ACC112 (cell line): Measurements from ENCODE around the gene LRIT1.

Experiments used
- H2AFZ ChIP-seq: fragments of 200-600 bp; sonication (generic); one replicate; pipeline ENCODE4 v1.6.0; 2017; ENCODE audit warnings: antibody characterized with exemption, low read length; ENCODE audit not compliant: unreplicated experiment
- H3K27ac ChIP-seq: fragments of 200-600 bp; sonication (generic); 2 replicates; pipeline ENCODE4 v1.5.1; 2014; ENCODE audit warnings: low read depth, mild to moderate bottlenecking, antibody characterized with exemption, low read length, moderate library complexity
- H3K27me3 ChIP-seq: fragments of 200-600 bp; sonication (generic); 2 replicates; pipeline ENCODE4 v1.6.1; 2014; ENCODE audit warnings: mild to moderate bottlenecking, antibody characterized with exemption, low read length, moderate library complexity, mixed read lengths; ENCODE audit not compliant: insufficient read depth
- H3K36me3 ChIP-seq: fragments of 200-600 bp; sonication (generic); 2 replicates; pipeline ENCODE4 v1.6.1; 2016; ENCODE audit warnings: mild to moderate bottlenecking, antibody characterized with exemption, low read length, moderate library complexity, mixed read lengths; ENCODE audit not compliant: insufficient read depth
- H3K4me1 ChIP-seq: fragments of 200-600 bp; sonication (generic); one replicate; pipeline ENCODE4 v1.6.1; 2016; ENCODE audit warnings: low read length, mixed read lengths; ENCODE audit not compliant: insufficient read depth, unreplicated experiment, control insufficient read depth
- H3K4me3 ChIP-seq: fragments of 200-600 bp; sonication (generic); 2 replicates; pipeline ENCODE4 v1.5.1; 2014; ENCODE audit warnings: mild to moderate bottlenecking, low read depth, low read length
- H3K79me2 ChIP-seq: fragments of 200-600 bp; sonication (generic); one replicate; pipeline ENCODE4 v1.6.0; 2016; ENCODE audit warnings: low read length; ENCODE audit not compliant: control insufficient read depth, unreplicated experiment, insufficient read depth

LRIT1 gene

GRCh38 chr10:84248794-84249193 lies 7.4 kb upstream of the LRIT1 start:
- Histone ChIP-seq H2AFZ (no peak overlapping the region), H3K27me3 (peaks cover 87% of the 10 kb centered on the region), H3K4me1 (no peaks in the 10 kb centered on the region)

GRCh38 chr10:84247496-84247895 lies 6.2 kb upstream of the LRIT1 start:
- Histone ChIP-seq H3K27me3 (peaks cover 86% of the 10 kb centered on the region), H2AFZ (no peak overlapping the region), H3K79me2 (no peaks in the 10 kb centered on the region), H3K4me1 (no peaks in the 10 kb centered on the region), H3K4me3 (no peak overlapping the region), H3K27ac (no peak overlapping the region), H3K36me3 (no peaks in the 10 kb centered on the region)

More at GRCh38 chr10:84248794-84249193, 7.4 kb upstream of the LRIT1 start:
- H3K79me2 ChIP-seq, result no peaks in the 10 kb centered on the region
- H3K36me3 ChIP-seq, result no peaks in the 10 kb centered on the region
- H3K27ac ChIP-seq, result no peak overlapping the region
- no peak overlapping the region for H3K4me3 ChIP-seq

- Histone ChIP-seq H3K79me2 (no peaks in the 10 kb centered on the region), H3K27ac (no peak within 1 kb of the TSS), H3K4me1 (no peaks in the 10 kb centered on the region), H3K27me3 (peaks cover 86% of the 10 kb centered on the region), H3K36me3 (no peaks in the 10 kb centered on the region), H2AFZ (no peak within 1 kb of the TSS), H3K4me3 (no peak within 1 kb of the TSS)
Observed at GRCh38 chr10:84244651-84245270, 3.4 kb upstream of the LRIT1 start, which contains the start of gene RGR. Gene RGR, plus strand, starts transcription at chr10:84245053. Its CDS starts 38 bp downstream, at chr10:84245091.

- Histone ChIP-seq H3K4me3 (no peak overlapping the region), H3K4me1 (no peaks in the 10 kb centered on the region), H3K79me2 (no peaks in the 10 kb centered on the region), H3K27me3 (peaks cover 91% of the 10 kb centered on the region), H2AFZ (no peak overlapping the region), H3K27ac (no peak overlapping the region), H3K36me3 (no peaks in the 10 kb centered on the region)
Observed at GRCh38 chr10:84243759-84244158, 2.4 kb upstream of the LRIT1 start.

GRCh38 chr10:84238909-84239308 lies 2.4 kb downstream of the LRIT1 start:
- Histone ChIP-seq H3K27me3 (peaks cover 75% of the 10 kb centered on the region), H2AFZ (no peak overlapping the region), H3K79me2 (no peaks in the 10 kb centered on the region), H3K27ac (no peak overlapping the region), H3K4me3 (no peak overlapping the region), H3K4me1 (no peaks in the 10 kb centered on the region), H3K36me3 (no peaks in the 10 kb centered on the region)

- Histone ChIP-seq H3K36me3 (no peaks in the 10 kb centered on the region), H2AFZ (no peak overlapping the region), H3K4me1 (no peaks in the 10 kb centered on the region), H3K4me3 (no peak overlapping the region), H3K27ac (no peak overlapping the region), H3K27me3 (peaks cover 68% of the 10 kb centered on the region), H3K79me2 (no peaks in the 10 kb centered on the region)
Observed at GRCh38 chr10:84237199-84238051, 3.9 kb downstream of the LRIT1 start.

- Histone ChIP-seq H3K79me2 (no peaks in the 10 kb centered on the region), H3K4me1 (no peaks in the 10 kb centered on the region), H3K4me3 (no peak overlapping the region), H3K27ac (no peak overlapping the region), H3K36me3 (no peaks in the 10 kb centered on the region), H3K27me3 (peaks cover 73% of the 10 kb centered on the region), H2AFZ (no peak overlapping the region)
Observed at GRCh38 chr10:84236807-84237198, 4.5 kb downstream of the LRIT1 start.

GRCh38 chr10:84235096-84235495 lies 6.2 kb downstream of the LRIT1 start:
- no peaks in the 10 kb centered on the region for H3K36me3 ChIP-seq
- no peaks in the 10 kb centered on the region for H3K4me1 ChIP-seq
- H3K27me3 ChIP-seq, result peaks cover 73% of the 10 kb centered on the region
- H3K27ac ChIP-seq, result no peak overlapping the region
- no peak overlapping the region for H3K4me3 ChIP-seq
- H2AFZ ChIP-seq, result no peak overlapping the region
- H3K79me2 ChIP-seq, result no peaks in the 10 kb centered on the region

- H3K27me3 ChIP-seq, result peaks cover 73% of the 10 kb centered on the region
- H3K4me3 ChIP-seq, result no peak overlapping the region
Observed at GRCh38 chr10:84234479-84234878, 6.9 kb downstream of the LRIT1 start.

GRCh38 chr10:84233940-84234339 lies 7.4 kb downstream of the LRIT1 start:
- Histone ChIP-seq H3K36me3 (no peaks in the 10 kb centered on the region), H3K27me3 (peaks cover 73% of the 10 kb centered on the region), H3K4me1 (no peaks in the 10 kb centered on the region), H3K27ac (no peak overlapping the region), H3K4me3 (no peak overlapping the region), H3K79me2 (no peaks in the 10 kb centered on the region), H2AFZ (no peak overlapping the region)

More at GRCh38 chr10:84234479-84234878, 6.9 kb downstream of the LRIT1 start:
- Histone ChIP-seq H3K4me1 (no peaks in the 10 kb centered on the region), H2AFZ (no peak overlapping the region), H3K36me3 (no peaks in the 10 kb centered on the region), H3K79me2 (no peaks in the 10 kb centered on the region), H3K27ac (no peak overlapping the region)

- H3K27ac ChIP-seq, result no peak overlapping the region
- no peak overlapping the region for H3K4me3 ChIP-seq
- H2AFZ ChIP-seq, result no peak overlapping the region
- H3K79me2 ChIP-seq, result no peaks in the 10 kb centered on the region
- H3K36me3 ChIP-seq, result no peaks in the 10 kb centered on the region
- H3K27me3 ChIP-seq, result peaks cover 76% of the 10 kb centered on the region
- H3K4me1 ChIP-seq, result no peaks in the 10 kb centered on the region
Observed at GRCh38 chr10:84232376-84232775, 9.0 kb downstream of the LRIT1 start.
